ENCODE measurements around the gene DGKK. TPM values are rescaled to one million over a fixed set of nuclear protein-coding genes. Genes with fewer than 3 reads are reported as not detected.
"Not testable (repeated sequence)": the region's sequence is repeated elsewhere in the genome, so short reads cannot be mapped to it uniquely, and the experiment has no call there.

DGKK gene
- total RNA-seq, 3 donors from 2014 or later, result not detected

- DNase-seq (peak in 1 of 3 donors; percentile 2), ATAC-seq (peak; percentile 87)
- intact Hi-C loops (cut with DNase I, micrococcal nuclease), result no loop called here
- Histone ChIP-seq H3K9me3 (no peaks in the 10 kb centered on the region), H3K4me3 (no peak overlapping the region), H3K4me1 (ENCODE audit: low read depth) (peaks cover 5% of the 10 kb centered on the region), H3K36me3 (ENCODE audit: low read depth) (no peaks in the 10 kb centered on the region)
- TF ChIP-seq CTCF (IDR thresholded peaks at IDR 0.05), result no peak
These were observed 126.7 kb downstream of the DGKK start for GRCh38 chrX:50343917-50344316.

GRCh38 chrX:50333308-50333707, 137.3 kb downstream of the DGKK start:
- Histone ChIP-seq H3K4me1 (ENCODE audit: low read depth) (no peaks in the 10 kb centered on the region), H3K4me3 (no peak overlapping the region), H3K9me3 (no peaks in the 10 kb centered on the region), H3K36me3 (ENCODE audit: low read depth) (no peaks in the 10 kb centered on the region)
- no peak for DNase-seq
- intact Hi-C loops (cut with DNase I, micrococcal nuclease), result no loop called here
- TF ChIP-seq CTCF (IDR thresholded peaks at IDR 0.05), result no peak
- ATAC-seq, result no peak

DNA sequence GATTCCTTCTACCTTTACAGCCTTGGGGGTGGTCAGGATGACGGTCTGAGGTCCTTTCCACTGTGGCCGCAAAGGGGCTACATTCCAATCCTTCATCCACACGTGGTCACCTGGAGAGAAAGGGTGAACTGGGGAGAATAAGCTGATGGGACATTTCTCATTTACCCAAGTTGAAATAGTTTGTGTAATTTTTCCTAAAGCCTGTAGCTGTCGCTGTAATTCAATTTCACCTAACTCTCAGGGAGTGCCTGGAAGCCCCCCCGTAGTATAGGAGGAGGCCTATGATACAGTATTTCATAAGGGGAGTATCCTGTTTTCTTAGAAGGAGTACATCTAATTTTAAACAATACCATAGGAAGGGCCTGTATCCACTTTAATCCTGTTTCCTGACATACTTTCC, 138.0 kb downstream of the DGKK start:
- intact Hi-C loops (cut with DNase I, micrococcal nuclease); H3K4me3 ChIP-seq; DNase-seq; ATAC-seq; H3K4me1 ChIP-seq (ENCODE audit: low read depth); H3K9me3 ChIP-seq; H3K36me3 ChIP-seq (ENCODE audit: low read depth): not testable (repeated sequence)

DNA sequence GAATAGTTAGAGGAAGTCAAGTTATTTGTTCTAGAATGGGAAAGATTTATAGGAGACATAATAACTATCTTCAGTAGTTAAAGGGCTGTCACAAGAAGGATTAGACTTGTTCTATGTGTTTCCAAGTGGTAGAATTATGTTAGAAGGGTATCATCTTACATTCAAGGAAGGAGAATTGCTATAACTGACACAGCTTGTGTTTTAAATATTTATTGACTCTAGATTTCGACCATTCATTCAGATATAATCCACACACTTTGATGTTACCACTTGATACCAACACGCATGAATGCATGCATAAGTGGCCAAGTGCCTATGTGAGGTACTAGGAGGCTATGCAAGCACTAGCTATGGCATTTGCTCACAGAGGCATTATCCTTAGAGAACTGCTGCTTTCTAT, 143.4 kb downstream of the DGKK start:
- no peak for TF ChIP-seq CTCF (IDR thresholded peaks at IDR 0.05)
- Histone ChIP-seq H3K9me3 (no peaks in the 10 kb centered on the region), H3K36me3 (ENCODE audit: low read depth) (no peaks in the 10 kb centered on the region), H3K4me1 (ENCODE audit: low read depth) (no peaks in the 10 kb centered on the region), H3K4me3 (no peak overlapping the region)
- intact Hi-C loops (cut with DNase I, micrococcal nuclease), result no loop called here
- no peak for ATAC-seq
- no peak for DNase-seq

All from mucosa of descending colon (tissue), 3 donors.